Mononuclear cell (primary cell): ENCODE data around the gene CMIP. TPM values are rescaled to one million over a fixed set of nuclear protein-coding genes. Genes with fewer than 3 reads are reported as not detected.

Experiments
- H3K27me3 ChIP-seq: 2 replicates; pipeline ENCODE4 v1.6.0; 2011; ENCODE audit warnings: low read length, control low read depth; ENCODE audit not compliant: insufficient read depth
- H3K4me1 ChIP-seq: 2 replicates; pipeline ENCODE4 v1.5.1; 2011; ENCODE audit warnings: mild to moderate bottlenecking, low read length, control low read depth; ENCODE audit not compliant: insufficient read depth
- H3K4me3 ChIP-seq: 2 replicates; pipeline ENCODE4 v1.5.1; 2011; ENCODE audit warnings: mild to moderate bottlenecking, low read length, moderate library complexity
- H3K9me3 ChIP-seq: 2 replicates; pipeline ENCODE4 v1.5.1; 2011; ENCODE audit warnings: low read depth, mild to moderate bottlenecking, control low read depth, low read length
- total RNA-seq: library from RNA; depleted of rRNA; stranded (reverse); fragments of >200 nt; gene quantifications from one replicate; pipeline ENCODE4 v1.2.3, GENCODE V29; 2012

CMIP gene
- total RNA-seq, 1 donor, result 29.6 TPM

- Histone ChIP-seq H3K4me1 (peaks cover 35% of the 10 kb centered on the region), H3K27me3 (no peaks in the 10 kb centered on the region), H3K4me3 (no peak overlapping the region), H3K9me3 (no peaks in the 10 kb centered on the region)
These were observed 268.7 kb downstream of the CMIP start for GRCh38 chr16:81713295-81713772.

DNA sequence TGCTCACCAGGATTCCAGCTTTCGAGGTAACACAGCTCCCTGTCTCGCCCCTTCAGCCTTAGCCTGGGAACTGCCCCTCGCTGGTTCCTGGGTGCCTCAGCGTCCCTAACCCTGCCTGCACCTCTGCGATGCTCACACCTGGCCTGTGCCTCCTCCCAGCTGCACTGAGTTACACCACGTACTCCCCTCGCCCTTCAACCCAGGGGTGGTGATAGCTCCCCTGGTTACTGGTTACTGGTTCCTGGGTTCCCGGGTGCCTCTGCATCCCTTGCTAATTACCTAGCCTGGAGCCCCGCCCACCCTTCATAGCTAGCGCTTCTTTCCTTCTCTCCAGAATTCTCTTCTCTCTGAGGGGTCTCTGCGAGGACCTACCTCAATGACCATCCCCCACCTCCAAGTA, 269.2 kb downstream of the CMIP start:
- Histone ChIP-seq H3K9me3 (no peaks in the 10 kb centered on the region), H3K27me3 (no peaks in the 10 kb centered on the region), H3K4me3 (no peak overlapping the region), H3K4me1 (peaks cover 40% of the 10 kb centered on the region)

DNA sequence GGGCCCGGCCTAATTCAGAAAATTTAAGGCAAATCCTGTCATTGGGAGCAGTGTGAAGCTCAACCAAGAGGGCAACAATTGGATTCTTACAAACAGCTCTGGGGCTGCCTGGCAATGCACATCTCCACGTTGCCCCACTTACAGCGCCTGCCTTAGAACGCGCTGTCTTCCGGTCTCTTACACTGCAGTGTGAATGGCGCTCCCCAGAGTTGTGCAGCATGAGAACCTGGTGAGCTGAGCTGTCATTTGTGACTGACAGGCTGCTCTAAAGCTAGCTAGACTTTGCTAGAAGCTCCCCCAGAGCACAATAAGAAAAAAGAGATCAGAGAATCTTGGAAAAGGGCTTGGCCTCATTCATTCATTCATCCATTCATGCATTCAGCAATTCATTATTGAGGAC, 270.0 kb downstream of the CMIP start:
- H3K4me1 ChIP-seq, result peaks cover 43% of the 10 kb centered on the region
- no peaks in the 10 kb centered on the region for H3K9me3 ChIP-seq
- no peaks in the 10 kb centered on the region for H3K27me3 ChIP-seq
- H3K4me3 ChIP-seq, result no peak overlapping the region

DNA sequence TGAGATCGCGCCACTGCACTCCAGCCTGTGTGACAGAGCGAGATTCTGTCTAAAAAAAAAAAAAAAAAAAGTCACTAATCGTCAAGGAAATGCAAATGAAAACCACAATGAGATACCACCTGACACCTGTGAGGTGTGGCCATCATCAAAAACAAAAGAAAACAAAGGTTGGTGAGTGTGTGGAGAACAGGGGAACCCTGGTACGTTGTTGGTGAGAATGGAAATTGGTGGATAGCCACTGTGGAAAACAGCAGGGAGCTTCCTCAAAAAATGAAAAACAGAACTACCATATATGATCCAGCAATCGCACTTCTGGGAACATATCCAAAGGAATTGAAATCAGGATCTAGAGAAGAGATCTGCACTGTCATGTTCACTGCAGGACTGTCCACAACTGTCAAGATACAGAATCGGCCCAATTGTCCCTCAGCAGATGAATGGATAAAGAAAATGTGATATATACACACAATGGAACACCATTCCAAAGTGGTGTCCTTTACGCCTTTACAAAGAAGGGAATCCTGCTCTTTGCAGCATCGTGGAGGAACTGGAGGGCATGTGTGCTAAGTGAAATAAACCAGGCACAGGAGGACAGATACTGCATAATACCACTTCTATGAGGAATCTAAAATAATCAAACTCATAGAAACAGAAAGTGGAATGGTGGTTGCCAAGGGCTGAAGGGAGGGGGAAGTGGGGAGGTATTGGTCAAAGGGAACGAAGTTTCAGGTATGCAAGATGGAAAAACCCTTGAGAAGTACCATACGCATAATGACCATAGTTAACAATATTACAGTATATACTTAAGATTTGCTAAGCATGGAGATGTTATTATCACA, 271.0 kb downstream of the CMIP start:
- Histone ChIP-seq H3K4me3 (no peak overlapping the region), H3K4me1 (peaks cover 43% of the 10 kb centered on the region), H3K27me3 (no peaks in the 10 kb centered on the region), H3K9me3 (no peaks in the 10 kb centered on the region)

- H3K4me3 ChIP-seq, result no peak overlapping the region
- H3K4me1 ChIP-seq, result peaks cover 43% of the 10 kb centered on the region
- H3K9me3 ChIP-seq, result peaks cover 6% of the 10 kb centered on the region
- H3K27me3 ChIP-seq, result no peaks in the 10 kb centered on the region
These were observed 272.0 kb downstream of the CMIP start for GRCh38 chr16:81716478-81717225.

GRCh38 chr16:81717662-81718189, 273.1 kb downstream of the CMIP start:
- Histone ChIP-seq H3K4me1 (peaks cover 43% of the 10 kb centered on the region), H3K9me3 (peaks cover 8% of the 10 kb centered on the region), H3K4me3 (no peak overlapping the region), H3K27me3 (no peaks in the 10 kb centered on the region)

- peaks cover 43% of the 10 kb centered on the region for H3K4me1 ChIP-seq
- no peaks in the 10 kb centered on the region for H3K27me3 ChIP-seq
- H3K4me3 ChIP-seq, result no peak overlapping the region
- peaks cover 8% of the 10 kb centered on the region for H3K9me3 ChIP-seq
These were observed 274.0 kb downstream of the CMIP start for GRCh38 chr16:81718637-81719036.

DNA sequence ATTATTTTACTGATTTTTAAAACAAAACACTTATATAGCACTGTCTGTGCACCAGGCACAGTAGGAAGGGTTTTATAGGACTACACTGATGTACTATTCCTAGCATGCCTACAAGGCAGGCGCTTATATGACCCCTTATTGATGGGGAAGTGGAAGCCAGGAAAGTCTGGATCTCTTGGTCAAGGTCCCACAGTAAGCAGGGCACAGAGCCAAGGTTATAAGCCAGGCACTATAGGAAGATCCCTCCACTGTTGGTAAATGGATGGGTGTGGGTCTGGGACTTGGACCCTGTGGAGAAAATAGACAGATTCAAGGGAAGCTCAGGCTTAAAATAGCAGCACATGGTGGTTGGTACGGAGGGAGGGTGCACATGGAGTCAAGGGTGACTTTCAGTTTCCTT, 275.4 kb downstream of the CMIP start:
- peaks cover 8% of the 10 kb centered on the region for H3K9me3 ChIP-seq
- no peak overlapping the region for H3K4me3 ChIP-seq
- peaks cover 36% of the 10 kb centered on the region for H3K4me1 ChIP-seq
- no peaks in the 10 kb centered on the region for H3K27me3 ChIP-seq

DNA sequence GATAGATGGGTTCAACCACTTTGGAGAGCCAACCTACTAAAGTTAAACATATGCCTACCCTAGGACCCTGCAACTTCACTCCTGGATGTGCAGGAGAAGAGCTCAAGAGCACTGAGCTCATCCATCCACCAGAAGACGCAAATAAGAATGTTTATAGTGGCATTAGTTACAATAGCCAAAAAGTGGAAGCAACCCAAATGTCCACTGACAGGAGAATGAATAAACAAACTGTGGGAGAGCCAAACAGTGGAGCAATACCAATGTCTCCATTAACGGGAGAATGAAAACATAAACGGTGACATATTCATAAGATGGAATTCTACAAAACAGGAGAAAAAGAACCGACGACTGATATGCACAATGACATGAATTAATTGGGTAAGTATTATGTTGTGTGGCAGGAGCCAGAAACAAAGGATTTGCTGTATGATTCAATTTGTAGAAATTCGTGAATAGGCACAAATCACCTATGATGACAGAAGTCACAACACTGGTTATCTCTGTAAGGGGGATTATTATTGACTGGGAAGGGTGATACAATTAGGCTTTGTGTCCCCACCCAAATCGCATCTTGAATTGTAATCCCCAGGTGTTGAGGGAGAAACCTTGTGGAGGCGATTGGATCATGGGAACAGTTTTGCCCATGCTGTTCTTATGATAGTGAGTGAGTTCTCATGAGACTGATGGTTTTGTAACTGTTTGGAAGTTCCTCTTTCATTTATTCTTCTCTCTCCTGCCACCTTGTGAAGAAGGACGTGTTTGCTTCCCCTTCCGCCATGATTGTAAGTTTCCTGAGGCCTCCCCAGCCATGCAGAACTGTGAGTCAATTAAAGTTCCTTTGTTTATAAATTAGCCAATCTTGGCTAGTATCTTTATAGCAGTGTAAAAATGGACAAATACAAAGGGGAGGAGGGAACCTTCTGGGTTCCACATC, 276.6 kb downstream of the CMIP start:
- Histone ChIP-seq H3K4me3 (no peak overlapping the region), H3K9me3 (peaks cover 8% of the 10 kb centered on the region), H3K4me1 (peaks cover 24% of the 10 kb centered on the region), H3K27me3 (no peaks in the 10 kb centered on the region)

- Histone ChIP-seq H3K4me3 (no peak overlapping the region), H3K4me1 (peaks cover 10% of the 10 kb centered on the region), H3K27me3 (no peaks in the 10 kb centered on the region), H3K9me3 (peaks cover 8% of the 10 kb centered on the region)
These were observed 278.6 kb downstream of the CMIP start for GRCh38 chr16:81723098-81723723.

- no peaks in the 10 kb centered on the region for H3K9me3 ChIP-seq
- peaks cover 15% of the 10 kb centered on the region for H3K4me1 ChIP-seq
- H3K27me3 ChIP-seq, result no peaks in the 10 kb centered on the region
- H3K4me3 ChIP-seq, result no peak overlapping the region
These were observed 283.8 kb downstream of the CMIP start for GRCh38 chr16:81728435-81728834.

DNA sequence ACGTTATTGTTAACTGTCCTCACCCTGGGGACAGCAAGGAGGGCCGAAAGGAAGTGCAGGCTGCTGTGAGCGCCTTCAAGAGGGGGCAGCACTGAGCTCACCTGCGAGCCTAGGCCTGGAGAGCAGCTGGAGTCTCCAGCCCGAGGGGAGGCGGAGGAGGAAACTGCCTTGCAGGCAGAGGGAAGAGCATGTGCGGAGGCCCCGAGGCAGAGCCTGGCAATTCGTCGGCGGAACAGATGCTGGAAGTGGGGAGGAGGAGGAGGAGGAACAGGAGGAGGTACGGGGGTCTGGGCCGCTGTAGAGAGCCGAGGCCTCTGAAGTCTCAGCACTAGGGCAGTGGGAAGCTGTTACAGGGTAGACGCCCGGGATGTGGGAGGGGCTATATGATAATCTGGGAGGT, 284.8 kb downstream of the CMIP start:
- no peak overlapping the region for H3K4me3 ChIP-seq
- H3K27me3 ChIP-seq, result no peaks in the 10 kb centered on the region
- H3K9me3 ChIP-seq, result no peaks in the 10 kb centered on the region
- peaks cover 15% of the 10 kb centered on the region for H3K4me1 ChIP-seq

DNA sequence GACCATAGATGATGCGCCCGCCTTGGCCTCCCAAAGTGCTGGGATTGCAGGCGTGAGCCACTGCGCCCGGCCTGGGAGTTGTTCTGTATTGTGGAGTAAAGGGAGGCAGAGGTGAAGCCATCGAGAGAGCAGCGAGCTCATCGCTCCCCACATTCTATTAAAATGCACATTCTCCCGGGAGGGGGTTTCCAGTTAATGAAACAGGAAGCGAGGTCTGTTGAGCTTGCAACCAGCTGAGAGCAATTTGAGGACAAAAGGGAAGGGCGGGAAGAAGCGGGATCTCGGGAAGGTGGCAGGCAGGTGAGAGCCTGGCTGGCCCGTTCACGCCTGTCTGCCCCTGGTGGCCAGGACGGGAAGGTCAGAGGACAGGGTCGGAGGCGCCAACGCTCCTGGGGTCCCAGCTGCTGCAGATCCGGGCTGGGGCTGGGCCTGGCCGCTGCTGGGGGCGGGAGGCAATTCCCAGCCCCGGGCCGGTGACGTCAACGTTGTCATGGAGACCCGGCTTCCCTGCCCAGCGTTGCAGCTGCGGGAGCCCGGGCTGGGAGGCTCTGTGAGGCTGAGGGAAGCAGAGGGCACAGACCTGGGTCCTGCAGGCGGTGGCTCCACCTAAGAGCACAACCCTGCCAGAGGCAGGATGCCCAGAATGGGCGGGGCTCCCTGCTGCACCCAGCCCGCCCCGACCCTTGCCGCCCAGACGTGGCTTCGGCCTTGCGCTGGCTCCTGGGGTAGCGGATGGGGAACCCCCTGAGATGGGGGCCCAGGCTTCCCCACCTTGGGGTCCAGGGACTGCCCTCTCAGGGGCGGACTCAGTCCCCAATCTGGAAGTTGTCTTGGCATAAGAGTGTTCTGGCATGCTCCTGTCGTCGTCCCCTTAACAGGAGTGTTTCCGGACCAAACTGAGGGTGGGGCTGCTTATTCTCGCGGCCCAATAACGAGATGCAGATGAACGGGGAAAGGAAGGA, 285.8 kb downstream of the CMIP start:
- peaks cover 15% of the 10 kb centered on the region for H3K4me1 ChIP-seq
- peak overlapping the region; percentile 27 for H3K4me3 ChIP-seq
- H3K9me3 ChIP-seq, result no peaks in the 10 kb centered on the region
- H3K27me3 ChIP-seq, result no peaks in the 10 kb centered on the region
